HG02885 (cell line): ENCODE measurements around the gene SH3BGRL2.

ENCODE experiments used
- ATAC-seq: cut with Tn5 transposase; IDR thresholded peaks from one replicate; pipeline ENCODE4 v1.9.1; 2021; ENCODE audit warnings: mild to moderate bottlenecking; ENCODE audit not compliant: unreplicated experiment, poor library complexity

Gene SH3BGRL2

DNA sequence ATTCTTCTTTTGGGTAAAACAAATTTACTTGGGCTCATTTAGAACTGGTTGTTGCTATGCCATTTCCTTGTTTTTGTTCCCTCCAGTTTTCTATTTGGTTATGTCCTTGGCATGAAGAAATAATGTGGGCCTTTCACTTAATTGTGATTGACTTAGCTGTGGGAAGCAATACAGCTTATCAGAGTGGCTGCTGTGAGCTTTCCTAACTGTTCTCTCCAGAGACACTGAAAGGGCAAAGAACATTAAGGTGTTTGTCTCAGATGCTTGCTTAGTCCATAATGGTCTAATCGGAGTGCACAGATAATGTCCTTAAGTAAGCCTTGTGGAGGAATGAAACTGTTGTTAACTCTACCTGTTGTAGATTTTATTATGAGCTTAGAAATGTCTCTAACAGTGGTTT is 56.6 kb downstream of the SH3BGRL2 start:
- ATAC-seq: no peak

DNA sequence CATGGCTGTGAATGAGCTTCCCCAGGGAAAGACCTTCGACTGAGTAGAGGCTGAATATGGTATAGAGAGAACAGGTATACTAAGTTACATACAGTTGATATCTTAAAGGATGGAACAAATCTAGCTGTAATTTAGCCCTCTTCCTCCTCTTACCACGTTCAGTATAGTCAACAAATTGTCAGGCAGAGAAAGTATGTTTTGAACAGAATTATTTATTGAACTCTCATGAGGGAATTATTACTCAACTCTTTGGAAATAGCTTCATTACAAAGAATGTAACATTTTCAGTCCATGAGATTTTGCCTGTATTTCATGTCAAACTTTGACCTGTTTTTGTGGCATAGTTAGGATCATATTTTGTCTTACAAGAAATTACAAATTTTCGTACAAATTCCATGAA is 63.0 kb downstream of the SH3BGRL2 start:
- ATAC-seq: no peak

DNA sequence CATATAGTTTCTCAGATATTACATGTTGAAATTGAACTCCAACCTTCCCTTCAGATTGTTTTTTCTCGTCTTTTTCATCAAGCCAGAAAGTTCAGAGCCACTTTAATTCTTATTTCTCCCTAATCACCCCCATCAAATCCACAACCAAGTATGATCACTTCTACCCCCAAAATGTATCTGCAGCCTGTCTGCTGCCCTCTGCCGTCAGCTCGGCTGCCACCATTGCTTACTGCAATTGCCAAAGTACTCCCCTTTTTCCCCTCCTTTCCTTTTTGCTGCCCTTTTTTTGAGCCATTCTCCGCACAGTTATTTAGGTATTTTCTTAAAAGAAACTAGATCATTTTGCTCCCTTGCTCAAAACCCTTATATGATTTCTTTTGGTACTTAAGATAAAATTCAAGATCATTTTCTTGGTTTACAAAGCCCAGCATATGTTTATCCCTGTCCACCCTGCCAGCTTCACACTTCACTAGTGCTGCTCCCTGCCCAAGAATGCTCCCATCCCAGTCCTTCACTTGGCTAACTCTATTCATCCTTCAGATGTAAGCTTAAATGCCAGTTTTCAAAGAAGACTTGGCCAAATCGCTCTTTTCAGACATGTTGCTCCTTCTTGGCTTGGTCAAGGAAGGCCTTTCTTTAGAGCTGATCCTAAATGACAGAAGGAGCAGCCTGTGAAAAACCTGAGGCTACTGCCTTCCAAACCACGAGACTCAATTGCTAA is 63.7 kb downstream of the SH3BGRL2 start:
- ATAC-seq: no peak

DNA sequence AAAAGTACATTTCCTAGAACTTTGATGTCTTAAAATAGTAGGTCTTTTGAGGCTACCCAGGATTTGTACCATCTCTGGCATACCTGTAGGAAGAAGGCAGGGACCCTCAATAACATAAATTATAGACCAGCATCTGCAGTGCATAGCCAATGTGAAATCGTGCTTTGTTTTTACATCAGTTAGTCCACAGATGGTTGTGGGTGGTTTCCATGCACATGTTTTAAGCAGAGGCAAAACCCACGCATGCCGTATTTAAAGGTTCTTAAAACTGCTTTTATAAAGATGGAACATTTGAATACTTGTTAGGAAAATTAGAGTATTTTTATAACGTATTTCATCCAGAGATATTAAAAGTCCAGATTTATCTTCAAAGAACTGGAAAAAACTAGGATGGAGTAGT is 66.3 kb downstream of the SH3BGRL2 start:
- no peak for ATAC-seq

DNA sequence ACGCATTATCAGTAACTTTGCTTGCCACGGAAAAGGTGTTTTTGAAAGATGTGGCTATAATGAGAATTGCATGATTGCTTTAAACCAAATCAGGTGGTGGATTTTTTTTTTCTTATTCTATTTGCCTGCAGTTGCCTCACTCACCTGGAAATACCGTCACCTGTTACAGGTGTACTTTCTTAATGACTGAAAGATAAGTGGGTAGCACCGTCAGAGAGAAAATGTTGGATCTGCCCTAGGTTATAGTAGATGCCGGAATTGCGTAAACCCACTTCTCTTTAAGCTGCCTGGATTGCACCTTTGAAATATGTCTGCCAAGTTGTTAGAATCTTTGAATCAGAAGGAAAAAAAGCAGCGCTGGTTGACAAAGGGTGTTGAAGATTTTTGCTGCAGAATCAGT is 68.5 kb downstream of the SH3BGRL2 start:
- no peak for ATAC-seq

DNA sequence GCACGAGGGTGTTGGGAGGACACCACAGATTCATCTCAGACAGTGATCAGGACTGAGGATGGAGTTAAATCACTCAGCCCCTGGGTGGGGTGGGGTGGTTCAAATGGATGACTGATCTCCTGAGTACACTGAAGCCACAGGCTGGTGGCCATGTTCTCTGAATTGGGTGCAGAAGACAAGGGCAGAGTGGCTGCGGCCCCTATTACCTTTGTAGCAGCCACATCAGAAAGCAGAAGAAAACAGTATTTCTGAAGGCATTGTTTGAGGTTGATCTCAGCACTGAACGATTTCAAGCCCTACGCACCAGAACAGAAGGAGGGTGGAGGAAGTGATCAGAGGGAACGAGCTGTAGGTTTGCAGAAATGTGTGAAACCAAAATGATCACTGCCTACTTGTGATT is 71.6 kb downstream of the SH3BGRL2 start:
- no peak for ATAC-seq

DNA sequence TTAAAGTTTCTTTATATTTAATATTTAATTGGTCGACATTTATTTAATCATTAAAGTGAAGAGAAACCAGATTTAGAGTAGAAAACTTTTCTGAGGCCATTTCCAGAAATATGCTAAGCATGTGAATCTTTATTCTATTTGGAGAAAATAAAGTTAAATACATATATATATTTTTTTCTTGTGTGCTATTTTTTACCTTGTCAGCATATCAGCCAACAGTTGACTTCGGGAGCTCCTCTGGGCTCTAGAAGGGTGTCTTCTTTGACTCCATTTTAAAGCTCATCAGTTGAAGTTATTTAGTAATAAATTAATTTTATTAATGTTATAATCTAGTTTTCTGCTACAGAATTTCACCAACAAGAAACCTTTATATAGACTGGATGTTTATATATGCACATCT is 73.1 kb downstream of the SH3BGRL2 start:
- no peak for ATAC-seq

DNA sequence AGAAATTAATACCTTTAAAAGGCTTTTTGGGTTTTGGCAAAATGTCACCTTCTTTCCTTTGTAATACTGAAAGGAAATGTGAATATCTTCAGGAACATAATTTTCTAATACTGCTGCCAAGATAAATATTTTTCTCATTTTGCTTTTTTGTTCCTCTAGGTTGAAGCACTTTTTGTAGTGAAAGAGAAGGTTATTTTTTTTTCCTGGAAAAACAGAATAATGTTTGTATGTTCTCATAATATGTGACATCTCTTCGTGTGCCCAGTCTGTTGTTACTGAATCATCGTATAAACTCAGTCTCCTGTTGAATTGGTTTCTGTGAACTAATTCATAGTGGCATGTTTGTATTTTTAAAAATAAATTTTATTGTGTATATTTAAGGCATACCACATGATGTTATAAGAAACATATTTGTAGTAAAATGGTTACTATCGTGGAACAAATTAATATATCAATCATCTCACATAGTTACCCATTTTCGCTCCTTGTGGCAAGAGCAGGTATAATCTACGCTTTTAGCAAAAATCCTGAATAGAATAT is 74.4 kb downstream of the SH3BGRL2 start:
- ATAC-seq: no peak

DNA sequence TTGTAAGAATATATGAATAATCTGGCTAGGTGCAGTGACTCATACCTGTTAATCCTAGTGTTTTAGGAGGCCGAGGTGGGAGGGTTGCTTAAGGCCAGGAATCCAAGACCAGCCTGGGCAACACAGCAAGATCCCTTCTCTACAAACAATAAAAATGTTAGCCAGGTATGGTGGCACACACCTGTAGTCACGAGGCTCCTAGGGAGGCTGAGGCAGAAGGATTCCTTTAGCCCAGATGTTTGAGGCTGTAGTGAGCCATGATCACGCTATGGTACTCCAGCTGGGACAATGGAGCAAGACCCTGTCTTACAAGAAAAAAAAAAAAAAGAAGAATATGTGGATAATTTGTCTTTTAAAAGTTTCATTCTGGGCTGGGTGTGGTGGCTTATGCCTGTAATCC is 75.4 kb downstream of the SH3BGRL2 start:
- no peak for ATAC-seq

DNA sequence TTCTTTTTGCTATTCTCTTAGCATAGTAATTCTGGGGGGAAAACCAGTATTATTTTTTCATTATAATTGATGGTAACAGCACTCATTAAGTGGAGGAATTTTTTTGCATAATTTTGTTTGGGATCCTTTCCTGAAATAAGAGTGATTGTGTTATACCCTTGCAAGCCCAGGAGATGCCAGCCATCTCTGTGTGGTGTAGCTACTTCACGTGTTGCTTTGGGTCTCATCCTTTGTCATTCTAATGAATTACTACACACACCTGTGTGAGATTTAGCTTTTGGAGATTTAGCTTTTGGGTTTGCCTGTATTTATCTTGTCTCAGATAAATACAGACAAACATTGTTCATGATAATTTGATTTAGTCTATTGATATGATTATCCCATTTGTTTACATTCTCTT is 76.5 kb downstream of the SH3BGRL2 start:
- ATAC-seq: no peak

DNA sequence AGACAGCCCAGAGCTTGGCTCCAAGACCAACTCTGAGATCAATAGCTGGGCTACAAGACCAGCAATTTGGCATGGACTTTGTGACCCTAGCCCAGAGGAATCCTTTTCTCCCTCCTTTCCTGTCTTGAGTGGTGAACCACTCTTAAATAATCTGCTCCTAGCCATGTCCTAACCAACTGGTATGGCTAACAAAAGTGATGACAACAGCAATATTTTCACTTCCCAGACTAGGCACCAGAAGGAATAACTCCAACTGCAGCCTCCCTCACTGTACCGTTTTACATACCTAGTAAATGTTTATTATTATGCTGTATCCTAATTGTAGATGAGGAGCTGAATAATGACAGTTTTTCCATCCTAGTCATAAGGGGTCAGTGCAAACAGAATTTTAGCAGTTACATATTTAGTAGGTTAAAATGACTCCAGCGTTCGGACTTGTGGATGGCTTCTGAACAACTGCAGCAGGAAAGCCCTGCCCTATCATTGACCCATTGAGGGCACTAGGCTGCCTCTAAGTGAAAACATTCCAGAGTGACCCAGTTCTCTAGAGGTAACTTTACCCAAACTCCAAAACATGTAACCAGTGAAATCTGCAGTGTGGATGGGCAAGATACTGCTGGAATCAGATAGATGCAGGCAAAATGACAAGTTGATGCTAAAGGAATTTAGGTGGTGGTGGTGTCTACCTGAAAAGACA is 77.1 kb downstream of the SH3BGRL2 start:
- no peak for ATAC-seq

DNA sequence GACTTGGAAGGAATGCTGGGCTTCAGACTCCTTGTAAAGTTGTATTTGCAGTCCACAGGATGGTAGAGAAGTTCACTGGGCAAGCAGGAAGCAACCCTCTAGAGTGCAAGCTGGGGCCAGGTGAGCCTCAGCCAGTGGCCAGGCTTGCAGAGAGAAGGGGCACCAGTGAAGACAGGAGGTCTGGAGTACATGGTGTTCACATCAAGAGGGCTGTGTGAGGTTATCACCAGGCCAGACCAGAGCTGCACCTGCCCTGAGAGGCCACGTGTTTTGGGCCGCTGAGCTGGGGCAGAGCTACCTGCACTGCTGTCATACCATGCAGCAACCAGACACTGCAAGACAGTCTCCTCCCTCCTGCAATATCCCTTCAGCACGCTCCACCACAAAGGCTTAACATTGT is 79.0 kb downstream of the SH3BGRL2 start:
- no peak for ATAC-seq

DNA sequence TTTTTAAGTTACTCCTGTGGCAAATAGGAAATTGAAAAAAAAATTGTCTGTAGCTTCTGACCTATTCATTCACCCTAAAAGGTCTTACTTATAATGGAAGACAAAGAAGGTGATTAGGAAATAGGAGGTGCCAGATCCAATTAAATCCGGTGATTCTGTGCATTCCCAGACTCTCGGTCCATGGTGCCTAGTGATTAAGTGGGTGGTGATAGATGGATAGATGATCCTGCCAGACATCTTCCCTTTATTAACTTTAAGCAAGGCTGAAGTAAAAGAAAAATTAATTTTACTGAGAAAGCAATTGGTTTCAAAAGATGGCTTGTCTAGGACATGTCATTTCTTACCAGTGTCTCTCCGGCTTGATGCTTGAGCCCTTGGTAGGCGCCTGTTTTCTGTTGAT is 80.0 kb downstream of the SH3BGRL2 start:
- ATAC-seq: no peak

DNA sequence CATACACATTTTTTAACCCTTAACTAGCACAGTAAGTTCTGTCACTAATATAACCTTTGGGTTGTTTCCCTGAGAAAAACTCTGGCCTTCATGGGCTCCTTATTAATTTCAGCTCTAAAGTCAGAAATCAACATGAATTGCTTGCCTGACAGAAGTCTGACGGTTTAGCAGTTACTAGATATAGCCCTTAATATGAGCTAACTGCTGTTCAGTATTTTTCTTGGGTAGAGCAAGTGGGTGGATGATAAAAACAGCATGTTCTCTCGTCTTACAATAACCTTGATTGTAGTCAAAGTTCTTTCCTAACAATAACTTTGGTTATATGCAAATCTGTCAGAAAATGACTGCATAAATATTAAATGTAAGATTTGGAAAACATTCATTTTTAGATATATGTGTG is 81.0 kb downstream of the SH3BGRL2 start:
- no peak for ATAC-seq

DNA sequence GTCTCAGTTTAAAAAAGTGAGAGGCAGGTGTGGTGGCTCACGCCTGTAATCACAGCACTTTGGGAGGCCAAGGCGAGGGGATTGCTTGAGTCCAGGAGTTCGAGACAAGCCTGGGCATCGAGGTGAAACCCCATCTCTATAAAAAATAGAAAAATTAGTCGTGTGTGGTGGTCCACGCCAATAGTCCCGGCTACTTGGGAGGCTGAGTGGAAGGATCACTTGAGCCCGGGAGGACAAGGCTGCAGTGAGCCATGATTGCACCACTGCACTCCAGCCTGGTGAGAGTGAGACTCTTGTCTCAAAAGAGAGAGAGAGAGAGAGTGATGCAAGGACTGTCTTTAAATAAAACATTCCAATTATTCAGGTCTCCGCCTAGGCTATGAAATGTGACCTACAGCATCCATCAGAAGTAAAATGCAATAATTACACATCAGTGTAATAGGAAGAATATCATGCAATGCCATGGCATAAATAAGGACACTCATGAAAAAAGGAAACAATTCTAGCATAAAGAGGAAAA is 81.5 kb downstream of the SH3BGRL2 start:
- ATAC-seq: no peak

DNA sequence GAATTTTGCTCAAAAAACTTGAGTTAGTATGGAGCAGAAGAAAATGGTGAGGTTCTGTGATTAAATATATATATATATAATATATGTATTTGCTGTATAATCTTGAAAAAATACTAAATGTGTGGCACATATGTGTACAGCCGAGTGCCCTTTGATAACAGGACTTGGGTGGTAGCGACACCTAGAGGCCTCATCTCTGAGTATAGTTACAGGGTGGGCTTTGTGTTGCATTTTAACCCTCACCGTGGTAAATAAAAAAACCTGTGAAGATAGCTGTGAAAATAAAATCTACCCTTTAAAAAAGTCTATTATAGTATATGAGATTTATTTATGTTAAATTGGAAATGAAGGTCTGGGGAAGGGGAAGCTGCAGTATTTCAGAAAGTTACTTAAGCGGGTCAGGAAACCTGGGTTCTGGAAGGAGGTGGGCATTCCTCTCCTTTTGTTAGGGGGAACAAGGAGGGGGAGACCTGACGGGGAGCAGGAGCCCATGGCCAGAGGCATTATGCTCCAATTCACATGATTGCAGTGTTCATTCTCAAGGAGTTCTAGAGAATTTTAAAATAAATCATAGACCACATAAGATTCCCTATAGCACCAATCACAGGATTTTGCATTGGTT is 82.7 kb downstream of the SH3BGRL2 start:
- ATAC-seq: peak; percentile 75

DNA sequence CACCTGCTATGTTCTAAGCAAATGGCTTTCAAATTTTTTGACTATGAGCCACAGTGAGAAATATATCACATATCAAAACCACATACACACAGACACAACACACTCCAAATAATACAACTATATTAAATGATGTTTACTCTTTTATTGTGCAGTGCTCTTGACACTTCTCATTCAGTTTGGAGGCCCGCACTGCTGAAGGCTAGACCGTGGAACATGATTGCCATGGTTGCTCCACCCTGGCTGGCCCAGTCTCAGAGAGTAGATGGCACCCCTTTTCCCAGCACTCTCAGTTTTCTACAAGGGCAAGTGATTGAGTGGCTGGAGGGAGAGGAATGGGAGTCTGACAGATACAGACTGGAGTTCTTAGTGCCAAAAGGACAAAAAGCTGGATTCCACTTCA is 86.9 kb downstream of the SH3BGRL2 start:
- no peak for ATAC-seq

DNA sequence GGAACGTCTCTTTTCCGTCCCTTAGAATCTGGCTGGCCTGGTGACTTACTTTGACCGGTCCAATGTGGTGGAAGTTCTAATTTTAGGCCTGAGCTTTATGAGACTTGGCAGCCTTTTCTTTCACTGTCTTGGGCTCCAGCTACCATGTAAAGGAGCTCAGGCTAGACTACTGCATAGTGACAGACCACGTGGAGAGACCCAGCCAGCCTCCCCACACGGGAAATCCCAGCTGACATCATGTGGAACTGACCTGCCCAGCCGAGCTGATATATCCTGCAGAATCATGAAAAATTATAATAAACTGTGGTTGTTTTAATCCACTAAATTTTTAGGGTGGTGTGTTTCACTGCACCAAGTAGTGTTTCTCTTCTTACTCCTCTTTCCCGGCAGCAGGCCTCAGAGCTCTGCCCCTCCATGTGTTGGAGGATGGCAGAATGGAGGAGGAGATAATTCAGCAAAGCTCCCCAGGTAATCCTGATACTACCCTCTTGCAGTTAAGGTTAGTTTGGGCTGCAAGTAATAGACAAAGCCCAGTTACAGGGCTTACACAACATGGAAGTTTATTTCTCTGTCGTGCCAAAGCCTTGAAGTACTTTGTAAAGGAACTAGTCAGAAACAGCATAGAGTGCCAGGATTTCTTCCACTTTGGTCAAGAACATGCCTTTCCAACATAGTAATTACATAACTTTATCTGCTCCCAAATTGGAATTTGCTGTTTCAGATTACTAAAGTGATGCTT is 87.5 kb downstream of the SH3BGRL2 start:
- no peak for ATAC-seq

DNA sequence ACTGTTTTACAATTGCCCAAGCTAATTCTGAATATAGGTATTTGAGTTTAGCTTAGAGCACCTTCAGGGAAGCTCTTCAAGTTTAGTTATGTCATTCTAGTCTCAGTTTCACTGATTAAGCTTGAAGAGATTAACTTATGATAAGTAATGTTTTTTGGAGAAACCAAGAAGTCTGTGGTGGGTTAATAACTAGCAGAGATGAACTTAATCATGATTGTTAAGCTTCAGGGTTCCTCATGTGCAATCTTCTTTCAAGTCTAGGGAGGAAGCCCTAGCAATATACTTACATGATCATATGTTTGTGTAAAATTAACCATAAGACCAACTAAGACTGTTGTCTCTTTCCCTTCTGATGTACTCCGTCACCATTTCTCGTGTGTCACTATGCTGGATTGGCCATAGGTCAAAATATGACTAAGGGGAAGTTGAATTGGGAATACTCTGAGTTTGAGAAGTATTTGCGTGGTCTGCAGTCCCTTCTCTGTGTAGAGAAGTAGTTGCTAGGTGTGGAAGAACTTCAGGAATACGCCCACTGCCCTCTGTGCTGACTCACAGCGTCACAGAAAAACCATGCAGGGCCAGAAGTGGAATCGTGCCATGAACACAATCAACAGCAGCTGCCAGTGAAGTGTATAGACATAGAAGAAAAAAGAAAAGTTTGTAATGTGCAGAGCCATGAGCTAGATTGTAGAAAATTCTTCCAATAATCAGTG is 88.3 kb downstream of the SH3BGRL2 start:
- no peak for ATAC-seq

DNA sequence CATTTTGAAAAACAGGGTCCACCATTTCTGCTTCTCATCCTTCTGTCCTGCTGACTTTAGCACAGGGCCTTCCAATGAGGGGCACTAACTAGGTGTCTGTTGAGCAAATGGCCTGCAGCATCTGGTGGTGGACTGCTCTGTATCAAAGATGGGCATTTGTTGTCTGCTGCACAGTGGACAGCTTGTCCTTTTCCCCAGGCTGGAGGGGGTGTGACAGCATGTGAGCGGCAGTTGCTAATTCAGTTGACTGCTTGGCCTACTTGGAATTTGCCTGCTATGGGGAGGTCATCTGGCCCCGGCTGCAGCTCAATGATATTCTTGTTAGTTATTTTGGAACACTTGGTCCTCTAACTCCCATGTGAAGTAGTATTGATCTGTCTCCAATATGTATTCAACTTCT is 93.7 kb downstream of the SH3BGRL2 start:
- ATAC-seq: no peak
